MM.1S (cell line): ENCODE data around the gene SLC11A1.

ENCODE experiments used
- DNase-seq: peaks from one replicate; pipeline ENCODE4 v3.0.0-alpha.2; 2015
- H2AFZ ChIP-seq: fragments of 300-600 bp; sonication (generic); 2 replicates; pipeline ENCODE4 v1.6.0; 2016; ENCODE audit warnings: antibody characterized with exemption, low read length
- H3F3A ChIP-seq: fragments of 300-600 bp; sonication (generic); 2 replicates; pipeline ENCODE4 v1.6.1; 2016; ENCODE audit warnings: mild to moderate bottlenecking, antibody characterized with exemption, low read length, moderate library complexity, mixed read lengths; ENCODE audit not compliant: insufficient read depth
- H3K27ac ChIP-seq: fragments of 300-600 bp; sonication (generic); 2 replicates; pipeline ENCODE4 v1.5.1; 2016; ENCODE audit warnings: mild to moderate bottlenecking, low read length
- H3K27me3 ChIP-seq: fragments of 300-600 bp; sonication (generic); replicated peaks from 2 replicates; pipeline ENCODE4 v1.6.0; 2016; ENCODE audit warnings: low read length; ENCODE audit not compliant: insufficient read depth
- H3K36me3 ChIP-seq: fragments of 300-600 bp; sonication (generic); replicated peaks from 2 replicates; pipeline ENCODE4 v1.6.1; 2016; ENCODE audit warnings: mild to moderate bottlenecking, low read length, mixed read lengths; ENCODE audit not compliant: insufficient read depth
- H3K4me1 ChIP-seq: fragments of 300-600 bp; sonication (generic); 2 replicates; pipeline ENCODE4 v1.6.1; 2016; ENCODE audit warnings: low read length, mixed read lengths
- H3K4me2 ChIP-seq: fragments of 300-600 bp; sonication (generic); 2 replicates; pipeline ENCODE4 v1.6.0; 2016; ENCODE audit warnings: low read depth, low read length
- H3K4me3 ChIP-seq: fragments of 300-600 bp; sonication (generic); 2 replicates; pipeline ENCODE4 v1.5.1; 2016; ENCODE audit warnings: low read length, mixed read lengths
- H3K79me2 ChIP-seq: fragments of 300-600 bp; sonication (generic); 2 replicates; pipeline ENCODE4 v1.6.1; 2016; ENCODE audit warnings: mixed run types, low read length, mixed read lengths
- H3K9ac ChIP-seq: fragments of 300-600 bp; sonication (generic); 2 replicates; pipeline ENCODE4 v1.6.1; 2016; ENCODE audit warnings: low read length, mixed read lengths
- H3K9me2 ChIP-seq: fragments of 300-600 bp; sonication (generic); replicated peaks from 2 replicates; pipeline ENCODE4 v1.6.1; 2016; ENCODE audit warnings: mild to moderate bottlenecking, low read length, mixed read lengths; ENCODE audit not compliant: insufficient read depth
- H3K9me3 ChIP-seq: fragments of 300-600 bp; sonication (generic); replicated peaks from 2 replicates; pipeline ENCODE4 v1.6.1; 2016; ENCODE audit warnings: mild to moderate bottlenecking, low read length, mixed read lengths; ENCODE audit not compliant: insufficient read depth
- H4K20me1 ChIP-seq: fragments of 300-600 bp; sonication (generic); 2 replicates; pipeline ENCODE4 v1.6.1; 2016; ENCODE audit warnings: mild to moderate bottlenecking, low read length, moderate library complexity, mixed read lengths; ENCODE audit not compliant: insufficient read depth
- EZH2 ChIP-seq: fragments of 300-600 bp; sonication (generic); optimal IDR thresholded peaks from 2 replicates; pipeline ENCODE3; 2017; ENCODE audit warnings: low read depth, mild to moderate bottlenecking, antibody characterized with exemption, low read length, mixed read lengths
- EZH2phosphoT487 ChIP-seq: fragments of 300-600 bp; sonication (generic); IDR thresholded peaks from 2 replicates; pipeline ENCODE4 v1.6.1; 2018; ENCODE audit warnings: antibody characterized with exemption, low read length
- TF ChIP-seq, protein P1 (sequence below): fragments of 300-600 bp; sonication (generic); IDR thresholded peaks from 2 replicates; pipeline ENCODE4 v1.5.1; 2016; ENCODE audit warnings: antibody characterized with exemption, low read length, mixed read lengths

Gene SLC11A1

DNA sequence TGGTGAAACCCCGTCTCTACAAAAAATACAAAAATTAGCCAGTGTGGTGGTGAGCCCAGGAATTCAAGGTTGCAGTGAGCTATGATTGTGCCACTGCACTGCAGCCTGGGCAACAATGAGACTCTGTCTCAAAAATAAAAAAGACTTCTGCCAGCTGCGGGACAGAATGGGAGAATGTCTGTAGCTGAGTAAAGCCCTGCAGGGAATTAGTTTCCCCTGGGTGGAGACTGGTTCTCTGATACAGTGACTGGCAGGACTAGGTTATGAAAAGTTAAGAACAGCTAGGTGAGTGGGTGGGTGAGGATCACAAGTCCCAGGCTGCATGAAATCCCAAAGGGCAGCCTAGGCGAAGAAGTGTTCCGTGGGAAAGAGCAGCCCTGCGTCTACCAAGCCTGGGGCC, 39.2 kb upstream of the SLC11A1 start:
- H3F3A ChIP-seq: no peaks in the 10 kb centered on the region
- H4K20me1 ChIP-seq: no peaks in the 10 kb centered on the region
- H3K9me3 ChIP-seq: no peaks in the 10 kb centered on the region
- H3K9ac ChIP-seq: no peak overlapping the region
- DNase-seq: no peak
- no peaks in the 10 kb centered on the region for H3K27me3 ChIP-seq
- no peaks in the 10 kb centered on the region for H3K9me2 ChIP-seq
- H3K4me3 ChIP-seq: no peak overlapping the region
- no peak overlapping the region for H3K4me2 ChIP-seq
- no peak overlapping the region for H2AFZ ChIP-seq
- TF ChIP-seq EZH2 (no peak), EZH2phosphoT487 (no peak)
- TF ChIP-seq, protein P1, sequence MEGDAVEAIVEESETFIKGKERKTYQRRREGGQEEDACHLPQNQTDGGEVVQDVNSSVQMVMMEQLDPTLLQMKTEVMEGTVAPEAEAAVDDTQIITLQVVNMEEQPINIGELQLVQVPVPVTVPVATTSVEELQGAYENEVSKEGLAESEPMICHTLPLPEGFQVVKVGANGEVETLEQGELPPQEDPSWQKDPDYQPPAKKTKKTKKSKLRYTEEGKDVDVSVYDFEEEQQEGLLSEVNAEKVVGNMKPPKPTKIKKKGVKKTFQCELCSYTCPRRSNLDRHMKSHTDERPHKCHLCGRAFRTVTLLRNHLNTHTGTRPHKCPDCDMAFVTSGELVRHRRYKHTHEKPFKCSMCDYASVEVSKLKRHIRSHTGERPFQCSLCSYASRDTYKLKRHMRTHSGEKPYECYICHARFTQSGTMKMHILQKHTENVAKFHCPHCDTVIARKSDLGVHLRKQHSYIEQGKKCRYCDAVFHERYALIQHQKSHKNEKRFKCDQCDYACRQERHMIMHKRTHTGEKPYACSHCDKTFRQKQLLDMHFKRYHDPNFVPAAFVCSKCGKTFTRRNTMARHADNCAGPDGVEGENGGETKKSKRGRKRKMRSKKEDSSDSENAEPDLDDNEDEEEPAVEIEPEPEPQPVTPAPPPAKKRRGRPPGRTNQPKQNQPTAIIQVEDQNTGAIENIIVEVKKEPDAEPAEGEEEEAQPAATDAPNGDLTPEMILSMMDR: no peak
- no peaks in the 10 kb centered on the region for H3K4me1 ChIP-seq
- no peaks in the 10 kb centered on the region for H3K36me3 ChIP-seq
- H3K27ac ChIP-seq: no peak overlapping the region
- H3K79me2 ChIP-seq: no peaks in the 10 kb centered on the region

GRCh38 chr2:218343591-218343990, 38.5 kb upstream of the SLC11A1 start:
- no peaks in the 10 kb centered on the region for H3K9me3 ChIP-seq
- H3K27ac ChIP-seq: no peak overlapping the region
- TF ChIP-seq, protein P1: no peak
- no peak for TF ChIP-seq EZH2phosphoT487
- TF ChIP-seq EZH2: no peak
- no peak overlapping the region for H3K4me2 ChIP-seq
- DNase-seq: no peak
- H3K9ac ChIP-seq: no peak overlapping the region
- no peaks in the 10 kb centered on the region for H4K20me1 ChIP-seq
- no peaks in the 10 kb centered on the region for H3F3A ChIP-seq
- H2AFZ ChIP-seq: no peak overlapping the region
- no peaks in the 10 kb centered on the region for H3K4me1 ChIP-seq
- H3K36me3 ChIP-seq: no peaks in the 10 kb centered on the region
- no peaks in the 10 kb centered on the region for H3K27me3 ChIP-seq
- no peak overlapping the region for H3K4me3 ChIP-seq
- H3K9me2 ChIP-seq: no peaks in the 10 kb centered on the region
- no peaks in the 10 kb centered on the region for H3K79me2 ChIP-seq

- H3K9me2 ChIP-seq: no peaks in the 10 kb centered on the region
- H3K9me3 ChIP-seq: no peaks in the 10 kb centered on the region
- no peaks in the 10 kb centered on the region for H3K27me3 ChIP-seq
- H3K9ac ChIP-seq: no peak overlapping the region
- no peak overlapping the region for H2AFZ ChIP-seq
- no peaks in the 10 kb centered on the region for H4K20me1 ChIP-seq
- H3K36me3 ChIP-seq: no peaks in the 10 kb centered on the region
- no peaks in the 10 kb centered on the region for H3K79me2 ChIP-seq
- H3K4me2 ChIP-seq: no peak overlapping the region
- H3K27ac ChIP-seq: no peak overlapping the region
- no peaks in the 10 kb centered on the region for H3F3A ChIP-seq
- H3K4me1 ChIP-seq: no peaks in the 10 kb centered on the region
- TF ChIP-seq, protein P1: no peak
- TF ChIP-seq EZH2phosphoT487 (no peak), EZH2 (no peak)
- no peak overlapping the region for H3K4me3 ChIP-seq
- DNase-seq: no peak
These were observed 37.9 kb upstream of the SLC11A1 start for GRCh38 chr2:218344090-218344754.
